BJ (cell line): ENCODE results near the gene UBE2A. TPM values are rescaled to one million over a fixed set of nuclear protein-coding genes. Genes with fewer than 3 reads are reported as not detected.

ENCODE experiments used
- CTCF ChIA-PET: fragments of 350-600 bp; formaldehyde crosslinking; extraction: SDS; loops from one replicate; lab custom pipeline; 2021; ENCODE audit warnings: antibody characterized with exemption, inconsistent platforms; lab: Yijun Ruan, JAX
- POLR2A ChIA-PET: fragments of 300-600 bp; sonication (Branson Sonifier 250); formaldehyde crosslinking; extraction: SDS; loops from one replicate; lab custom pipeline; 2021; ENCODE audit warnings: antibody characterized with exemption; lab: Charles Lee
- DNase-seq: peaks from one replicate; pipeline ENCODE4 v3.0.0-alpha.2; 2011; ENCODE audit warnings: low read depth
- H3K27me3 ChIP-seq: 2 replicates; pipeline ENCODE4 v1.6.0; 2011; ENCODE audit warnings: low read length; ENCODE audit not compliant: control insufficient read depth, insufficient read depth
- H3K36me3 ChIP-seq: 2 replicates; pipeline ENCODE4 v1.5.1; 2011; ENCODE audit warnings: low read length; ENCODE audit not compliant: control insufficient read depth, insufficient read depth
- H3K4me3 ChIP-seq: 2 replicates; pipeline ENCODE4 v1.5.1; 2011; ENCODE audit warnings: low read depth, mild to moderate bottlenecking, control low read depth, low read length
- CTCF ChIP-seq: IDR thresholded peaks from 2 replicates; pipeline ENCODE4 v1.5.1; 2011; ENCODE audit warnings: low read depth, mild to moderate bottlenecking, control low read depth, inconsistent platforms, low read length, moderate library complexity; ENCODE audit not compliant: insufficient read depth
- polyA plus RNA-seq: library from polyadenylated mRNA; depleted of rRNA; stranded (reverse); fragments of >200 nt; gene quantifications from 2 replicates; pipeline ENCODE4 v1.2.3, GENCODE V29; 2011

Gene UBE2A
- polyA plus RNA-seq, 1 experiment, result 44.8 TPM

GRCh38 chrX:119549327-119550016 lies 24.9 kb upstream of the UBE2A start:
- POLR2A ChIA-PET, result no interaction called here
- no peak for TF ChIP-seq CTCF
- no peak for DNase-seq
- no peaks in the 10 kb centered on the region for H3K27me3 ChIP-seq
- no peak overlapping the region for H3K4me3 ChIP-seq
- CTCF ChIA-PET, result interaction anchor here (0.9 kb wide), 1 partner anchor 63 kb away, joined by 3 read pairs; no protein-coding TSS in a partner anchor
- H3K36me3 ChIP-seq, result no peaks in the 10 kb centered on the region

GRCh38 chrX:119552508-119552907 lies 21.9 kb upstream of the UBE2A start:
- ChIA-PET POLR2A (no interaction called here), CTCF (interaction anchor here (0.7 kb wide), 2 partner anchors 12 to 283 kb away, joined by 3 read pairs; no protein-coding TSS in a partner anchor)
- H3K36me3 ChIP-seq, result no peaks in the 10 kb centered on the region; the same call in 1 of the 2 replicates
- no peak for DNase-seq
- no peaks in the 10 kb centered on the region for H3K27me3 ChIP-seq
- TF ChIP-seq CTCF, result no peak
- no peak overlapping the region for H3K4me3 ChIP-seq

- ChIA-PET POLR2A (no interaction called here), CTCF (no interaction called here)
- TF ChIP-seq CTCF, result no peak
- no peaks in the 10 kb centered on the region for H3K27me3 ChIP-seq
- peak; percentile 62 for DNase-seq
- H3K36me3 ChIP-seq, result peaks cover 2% of the 10 kb centered on the region
- H3K4me3 ChIP-seq, result peak within 1 kb of the TSS; percentile 49
These were observed 9.2 kb upstream of the UBE2A start, which contains the start of gene STEEP1 for GRCh38 chrX:119565107-119565663. Gene STEEP1, minus strand, starts transcription at chrX:119565409. Its CDS starts 54 bp downstream, at chrX:119565355.

GRCh38 chrX:119570351-119570835 lies 4.0 kb upstream of the UBE2A start:
- CTCF ChIA-PET, result no interaction called here
- no peak for TF ChIP-seq CTCF
- H3K36me3 ChIP-seq, result no peaks in the 10 kb centered on the region
- POLR2A ChIA-PET, result no interaction called here
- no peak for DNase-seq
- no peaks in the 10 kb centered on the region for H3K27me3 ChIP-seq
- H3K4me3 ChIP-seq, result no peak overlapping the region

GRCh38 chrX:119573222-119573621 lies 1.1 kb upstream of the UBE2A start:
- ChIA-PET POLR2A (interaction anchor here (1.0 kb wide), 1 partner anchor 218 kb away, joined by 4 read pairs; the partner anchor contains the start of gene RPL39), CTCF (interaction anchor here (1.5 kb wide), 1 partner anchor 57 kb away, joined by 4 read pairs; no protein-coding TSS in a partner anchor)
- Histone ChIP-seq H3K36me3 (no peaks in the 10 kb centered on the region; the same call in 1 of the 2 replicates), H3K27me3 (no peaks in the 10 kb centered on the region), H3K4me3 (peak overlapping the region; percentile 73)
- no peak for DNase-seq
- TF ChIP-seq CTCF, result no peak
